ENCODE results near the gene DNAJB13. TPM values are rescaled to one million over a fixed set of nuclear protein-coding genes. Genes with fewer than 3 reads are reported as not detected.
"Not testable (repeated sequence)": the region's sequence is repeated elsewhere in the genome, so short reads cannot be mapped to it uniquely, and the experiment has no call there.

The DNAJB13 gene
- total RNA-seq, 5 donors from 2014 or later (not counting 1 experiment from before 2014, with no cell fraction given): 0.19 to 0.96 (median 0.30) TPM; not detected in 2

DNA sequence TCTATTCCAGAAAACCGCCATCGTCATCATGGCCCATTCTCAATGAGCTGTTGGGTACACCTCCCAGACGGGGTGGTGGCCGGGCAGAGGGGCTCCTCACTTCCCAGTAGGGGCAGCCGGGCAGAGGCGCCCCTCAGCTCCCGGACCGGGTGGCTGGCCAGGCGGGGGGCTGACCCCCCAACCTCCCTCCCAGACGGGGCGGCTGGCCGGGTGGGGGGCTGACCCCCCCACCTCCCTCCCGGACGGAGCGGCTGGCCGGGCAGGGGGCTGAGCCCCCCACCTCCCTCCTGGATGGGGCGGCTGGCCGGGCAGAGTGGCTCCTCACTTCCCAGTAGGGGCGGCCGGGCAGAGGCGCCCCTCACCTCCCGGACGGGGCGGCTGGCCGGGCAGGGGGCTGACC is 14.8 kb upstream of the DNAJB13 start:
- H3K27ac ChIP-seq (ENCODE audit: low read length); CTCF ChIA-PET; H3K27me3 Mint-ChIP-seq; H3K27ac Mint-ChIP-seq; ATAC-seq (replicated peaks in 1 of 4); H3K4me3 Mint-ChIP-seq; H3K9me3 ChIP-seq; POLR2A ChIA-PET; H3K4me1 ChIP-seq (ENCODE audit: control insufficient read depth in 1 of 2, extremely low read depth in 1 of 2, insufficient read depth in 2 of 2, low read length in 2 of 2); H3K4me3 ChIP-seq (ENCODE audit: control insufficient read depth in 1 of 2, extremely low read depth in 1 of 2, low read length in 1 of 2); H3K4me1 Mint-ChIP-seq; H3K9me3 Mint-ChIP-seq; H3K27me3 ChIP-seq (replicated peaks in 1 of 2; ENCODE audit: control insufficient read depth in 2 of 2, extremely low read depth in 1 of 2, insufficient read depth in 2 of 2, low read length in 1 of 2); DNase-seq: not testable (repeated sequence)
- peaks cover 0 to 20% of the 10 kb centered on the region in 2 donors for H3K36me3 ChIP-seq (ENCODE audit: control insufficient read depth in 2 of 2, extremely low read depth in 1 of 2, insufficient read depth in 1 of 2, low read length in 1 of 2)
- H3K36me3 Mint-ChIP-seq: peaks cover 22% of the 10 kb centered on the region
- WGBS (ENCODE audit: insufficient coverage): no CpG with 5 or more reads among the region's 25 CpGs

DNA sequence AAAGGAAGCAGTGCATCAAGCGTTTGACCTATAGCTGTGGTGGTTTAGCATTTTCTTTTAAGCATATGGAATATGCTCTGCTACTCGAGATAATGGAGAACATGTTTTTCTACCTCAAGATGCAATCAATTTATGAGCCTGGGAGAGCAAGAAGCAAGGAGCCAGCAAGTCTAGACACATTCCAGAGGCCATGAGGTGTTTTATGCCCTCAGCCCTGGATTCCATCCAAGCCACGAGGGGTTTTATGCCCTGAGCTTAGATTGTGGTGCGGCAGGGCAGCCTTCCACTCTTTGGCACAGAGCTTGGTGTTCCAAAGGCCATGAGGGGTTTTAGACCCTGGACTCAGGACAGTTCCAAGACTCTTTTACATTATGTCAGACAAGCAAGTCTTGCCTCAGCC is 11.7 kb upstream of the DNAJB13 start:
- Mint-ChIP-seq H3K36me3 (peaks cover 14% of the 10 kb centered on the region), H3K27ac (no peak overlapping the region), H3K9me3 (peaks cover 0 to 9% (median 6%) of the 10 kb centered on the region in 3 donors), H3K27me3 (no peaks in the 10 kb centered on the region), H3K4me3 (no peak overlapping the region), H3K4me1 (peaks cover 0 to 3% (median 0%) of the 10 kb centered on the region in 3 donors)
- Histone ChIP-seq H3K4me1 (ENCODE audit: control insufficient read depth in 1 of 2, extremely low read depth in 1 of 2, insufficient read depth in 2 of 2, low read length in 2 of 2) (no peaks in the 10 kb centered on the region), H3K27ac (ENCODE audit: low read length) (no peak overlapping the region), H3K4me3 (ENCODE audit: control insufficient read depth in 1 of 2, extremely low read depth in 1 of 2, low read length in 1 of 2) (no peak overlapping the region), H3K27me3 (replicated peaks in 1 of 2; ENCODE audit: control insufficient read depth in 2 of 2, extremely low read depth in 1 of 2, insufficient read depth in 2 of 2, low read length in 1 of 2) (no peaks in the 10 kb centered on the region), H3K36me3 (ENCODE audit: control insufficient read depth in 2 of 2, extremely low read depth in 1 of 2, insufficient read depth in 1 of 2, low read length in 1 of 2) (peaks cover 0 to 8% of the 10 kb centered on the region in 2 donors), H3K9me3 (peaks cover 3% of the 10 kb centered on the region)
- DNase-seq (no peak), ATAC-seq (replicated peaks in 1 of 4) (no peak)
- CTCF ChIA-PET: no interaction called here
- 69% methylated on average over 2 of the region's 4 CpGs for WGBS (ENCODE audit: insufficient coverage)
- POLR2A ChIA-PET: no interaction called here

DNA sequence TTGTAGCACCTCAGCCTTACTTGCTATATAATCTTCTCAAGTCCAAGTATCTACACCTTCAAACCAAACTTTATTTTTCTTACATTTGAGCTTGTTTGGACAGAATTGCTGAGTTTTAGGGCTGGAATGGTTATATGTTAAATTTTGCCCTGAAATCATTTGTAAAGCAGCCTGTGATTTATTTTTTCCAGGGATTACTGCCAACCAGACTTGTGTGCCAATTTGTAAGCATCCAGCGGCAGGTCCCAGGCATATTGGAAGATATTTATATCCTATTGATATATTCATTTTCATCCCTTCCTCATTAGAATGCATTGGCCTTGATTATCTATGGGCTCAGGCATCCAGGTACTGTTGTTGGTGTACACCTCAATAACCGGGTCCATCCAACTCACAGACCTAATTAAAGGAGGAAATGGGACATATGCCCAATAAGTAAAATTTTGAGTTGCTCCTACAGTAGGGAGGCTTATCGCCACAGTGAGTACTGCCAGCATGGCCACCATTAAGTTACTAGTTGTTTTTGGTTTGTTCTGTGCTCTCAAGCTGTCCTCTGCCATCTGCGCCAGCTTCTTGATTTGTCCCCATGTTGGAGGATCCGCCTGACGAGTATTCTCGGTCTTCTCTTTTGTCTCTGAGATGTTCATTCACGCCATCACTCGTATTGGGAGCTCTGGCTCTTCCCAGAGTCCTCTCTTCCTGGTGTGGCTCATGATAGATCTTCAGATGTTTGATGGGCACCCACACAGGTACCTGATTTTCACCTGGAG is 9.8 kb upstream of the DNAJB13 start:
- Histone ChIP-seq H3K27me3 (replicated peaks in 1 of 2; ENCODE audit: control insufficient read depth in 2 of 2, extremely low read depth in 1 of 2, insufficient read depth in 2 of 2, low read length in 1 of 2) (no peaks in the 10 kb centered on the region), H3K9me3 (peaks cover 3% of the 10 kb centered on the region), H3K4me1 (ENCODE audit: control insufficient read depth in 1 of 2, extremely low read depth in 1 of 2, insufficient read depth in 2 of 2, low read length in 2 of 2) (no peaks in the 10 kb centered on the region), H3K27ac (ENCODE audit: low read length) (no peak overlapping the region), H3K4me3 (ENCODE audit: control insufficient read depth in 1 of 2, extremely low read depth in 1 of 2, low read length in 1 of 2) (no peak overlapping the region), H3K36me3 (ENCODE audit: control insufficient read depth in 2 of 2, extremely low read depth in 1 of 2, insufficient read depth in 1 of 2, low read length in 1 of 2) (no peaks in the 10 kb centered on the region)
- WGBS (ENCODE audit: insufficient coverage): 95% methylated on average over 7 of the region's 9 CpGs
- CTCF ChIA-PET: interaction anchor here in 1 of 2 donors (0.6 kb wide), 1 partner anchor 71 kb away, joined by 3 read pairs; no protein-coding TSS in a partner anchor
- Mint-ChIP-seq H3K36me3 (peaks cover 10% of the 10 kb centered on the region), H3K4me3 (no peak overlapping the region), H3K27ac (no peak overlapping the region), H3K4me1 (peaks cover 0 to 3% (median 0%) of the 10 kb centered on the region in 3 donors), H3K9me3 (peaks cover 0 to 9% (median 6%) of the 10 kb centered on the region in 3 donors), H3K27me3 (no peaks in the 10 kb centered on the region)
- POLR2A ChIA-PET: no interaction called here
- ATAC-seq (replicated peaks in 1 of 4): no peak
- DNase-seq: no peak

DNA sequence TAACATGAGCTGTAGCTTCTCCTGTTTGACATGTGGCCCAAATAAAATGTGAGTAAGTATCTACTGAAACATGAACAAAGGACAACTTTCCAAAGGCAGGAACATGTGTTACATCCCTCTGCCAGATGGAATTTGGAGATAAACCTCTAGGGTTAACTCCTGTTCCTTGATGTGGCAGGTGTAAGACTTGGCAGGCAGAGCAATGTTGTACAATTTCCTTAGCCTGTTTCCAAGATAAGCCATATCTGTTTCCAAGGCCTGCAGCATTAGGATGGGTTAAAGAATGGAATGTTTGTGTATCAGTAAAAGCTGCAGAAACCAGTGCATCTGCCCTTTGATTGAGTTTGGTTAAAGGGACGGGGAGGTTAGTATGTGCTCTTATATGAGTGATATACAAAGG is 8.8 kb upstream of the DNAJB13 start:
- H3K4me1 Mint-ChIP-seq: peaks cover 0 to 3% (median 0%) of the 10 kb centered on the region in 3 donors
- H3K27me3 Mint-ChIP-seq: peaks cover 0 to 2% of the 10 kb centered on the region in 2 donors
- H3K36me3 Mint-ChIP-seq: peaks cover 10% of the 10 kb centered on the region
- Histone ChIP-seq H3K9me3 (peaks cover 3% of the 10 kb centered on the region), H3K4me1 (ENCODE audit: control insufficient read depth in 1 of 2, extremely low read depth in 1 of 2, insufficient read depth in 2 of 2, low read length in 2 of 2) (no peaks in the 10 kb centered on the region), H3K4me3 (ENCODE audit: control insufficient read depth in 1 of 2, extremely low read depth in 1 of 2, low read length in 1 of 2) (no peak overlapping the region), H3K36me3 (ENCODE audit: control insufficient read depth in 2 of 2, extremely low read depth in 1 of 2, insufficient read depth in 1 of 2, low read length in 1 of 2) (no peaks in the 10 kb centered on the region), H3K27me3 (replicated peaks in 1 of 2; ENCODE audit: control insufficient read depth in 2 of 2, extremely low read depth in 1 of 2, insufficient read depth in 2 of 2, low read length in 1 of 2) (no peaks in the 10 kb centered on the region), H3K27ac (ENCODE audit: low read length) (no peak overlapping the region)
- ATAC-seq (replicated peaks in 1 of 4) (no peak), DNase-seq (no peak)
- WGBS (ENCODE audit: insufficient coverage): no CpG with 5 or more reads among the region's 1 CpG
- H3K9me3 Mint-ChIP-seq: peaks cover 0 to 9% (median 6%) of the 10 kb centered on the region in 3 donors
- CTCF ChIA-PET: no interaction called here
- no peak overlapping the region for H3K27ac Mint-ChIP-seq
- no peak overlapping the region for H3K4me3 Mint-ChIP-seq
- POLR2A ChIA-PET: no interaction called here

DNA sequence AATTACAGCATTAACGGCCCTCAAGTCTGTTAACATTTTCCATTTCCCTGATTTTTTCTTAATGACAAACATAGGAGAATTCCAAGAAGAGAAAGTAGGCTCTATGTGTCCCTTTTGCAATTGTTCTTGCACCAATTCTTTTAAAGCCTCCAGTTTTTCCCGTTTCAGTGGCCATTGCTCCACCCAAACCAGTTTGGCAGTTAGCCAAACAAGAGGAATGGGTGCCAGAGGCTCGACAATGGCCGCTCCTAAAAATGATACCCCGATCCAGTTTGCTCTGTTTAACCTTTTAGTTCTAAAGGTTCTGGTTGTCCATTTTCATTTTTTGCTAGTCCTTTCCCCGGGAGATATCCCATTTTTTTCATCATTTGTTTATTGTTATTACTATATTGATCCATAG is 6.7 kb upstream of the DNAJB13 start:
- Mint-ChIP-seq H3K27me3 (peaks cover 2 to 4% of the 10 kb centered on the region in 2 donors), H3K4me3 (no peak overlapping the region), H3K27ac (no peak overlapping the region), H3K36me3 (peaks cover 5% of the 10 kb centered on the region), H3K9me3 (peaks cover 0 to 5% (median 0%) of the 10 kb centered on the region in 3 donors), H3K4me1 (no peaks in the 10 kb centered on the region)
- no peaks in the 10 kb centered on the region for H3K36me3 ChIP-seq (ENCODE audit: control insufficient read depth in 2 of 2, extremely low read depth in 1 of 2, insufficient read depth in 1 of 2, low read length in 1 of 2)
- POLR2A ChIA-PET: no interaction called here
- ATAC-seq (replicated peaks in 1 of 4) (no peak), DNase-seq (no peak)
- CTCF ChIA-PET: no interaction called here
- no peak overlapping the region for H3K4me3 ChIP-seq (ENCODE audit: control insufficient read depth in 1 of 2, extremely low read depth in 1 of 2, low read length in 1 of 2)
- 92% methylated on average over 2 of the region's 6 CpGs for WGBS (ENCODE audit: insufficient coverage)
- no peaks in the 10 kb centered on the region for H3K27me3 ChIP-seq (replicated peaks in 1 of 2; ENCODE audit: control insufficient read depth in 2 of 2, extremely low read depth in 1 of 2, insufficient read depth in 2 of 2, low read length in 1 of 2)
- no peaks in the 10 kb centered on the region for H3K4me1 ChIP-seq (ENCODE audit: control insufficient read depth in 1 of 2, extremely low read depth in 1 of 2, insufficient read depth in 2 of 2, low read length in 2 of 2)
- H3K27ac ChIP-seq (ENCODE audit: low read length): no peak overlapping the region
- H3K9me3 ChIP-seq: peaks cover 3% of the 10 kb centered on the region

DNA sequence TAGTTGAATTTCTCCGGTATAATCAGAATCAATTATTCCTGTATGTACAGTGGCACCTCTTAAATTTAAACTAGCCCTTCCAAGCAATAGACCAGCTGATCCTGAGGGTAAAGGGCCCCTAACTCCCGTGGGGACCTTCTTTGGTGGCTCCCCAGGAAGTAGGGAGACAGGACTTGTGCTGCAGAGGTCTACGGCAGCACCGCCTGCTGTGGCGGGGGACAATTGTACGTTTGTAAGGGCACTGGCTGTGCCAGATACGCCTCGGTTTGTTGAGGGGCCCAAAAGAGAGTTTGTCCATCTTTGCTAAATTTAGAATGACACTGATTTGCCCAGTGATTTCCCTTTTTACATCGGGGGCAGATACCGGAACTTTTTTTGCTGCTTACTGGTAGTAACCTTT is 5.9 kb upstream of the DNAJB13 start:
- ChIA-PET POLR2A (no interaction called here), CTCF (no interaction called here)
- DNase-seq (no peak), ATAC-seq (replicated peaks in 1 of 4) (no peak)
- no peaks in the 10 kb centered on the region for H3K27me3 ChIP-seq (replicated peaks in 1 of 2; ENCODE audit: control insufficient read depth in 2 of 2, extremely low read depth in 1 of 2, insufficient read depth in 2 of 2, low read length in 1 of 2)
- H3K4me1 ChIP-seq (ENCODE audit: control insufficient read depth in 1 of 2, extremely low read depth in 1 of 2, insufficient read depth in 2 of 2, low read length in 2 of 2): no peaks in the 10 kb centered on the region
- Mint-ChIP-seq H3K27ac (no peak overlapping the region), H3K36me3 (peaks cover 5% of the 10 kb centered on the region), H3K9me3 (peaks cover 0 to 5% (median 0%) of the 10 kb centered on the region in 3 donors), H3K27me3 (peaks cover 2 to 4% of the 10 kb centered on the region in 2 donors), H3K4me3 (no peak overlapping the region), H3K4me1 (no peaks in the 10 kb centered on the region)
- no peaks in the 10 kb centered on the region for H3K36me3 ChIP-seq (ENCODE audit: control insufficient read depth in 2 of 2, extremely low read depth in 1 of 2, insufficient read depth in 1 of 2, low read length in 1 of 2)
- H3K4me3 ChIP-seq (ENCODE audit: control insufficient read depth in 1 of 2, extremely low read depth in 1 of 2, low read length in 1 of 2): no peak overlapping the region
- peaks cover 3% of the 10 kb centered on the region for H3K9me3 ChIP-seq
- H3K27ac ChIP-seq (ENCODE audit: low read length): no peak overlapping the region
- 83% methylated on average over 9 of the region's 10 CpGs for WGBS (ENCODE audit: insufficient coverage)
